NCI-H1694 (cell line): Measurements from ENCODE around the gene KCND2.

Experiments used
- DNase-seq: peaks from one replicate; lab custom pipeline; 2025; lab: John Stamatoyannopoulos, UW

The KCND2 gene

DNA sequence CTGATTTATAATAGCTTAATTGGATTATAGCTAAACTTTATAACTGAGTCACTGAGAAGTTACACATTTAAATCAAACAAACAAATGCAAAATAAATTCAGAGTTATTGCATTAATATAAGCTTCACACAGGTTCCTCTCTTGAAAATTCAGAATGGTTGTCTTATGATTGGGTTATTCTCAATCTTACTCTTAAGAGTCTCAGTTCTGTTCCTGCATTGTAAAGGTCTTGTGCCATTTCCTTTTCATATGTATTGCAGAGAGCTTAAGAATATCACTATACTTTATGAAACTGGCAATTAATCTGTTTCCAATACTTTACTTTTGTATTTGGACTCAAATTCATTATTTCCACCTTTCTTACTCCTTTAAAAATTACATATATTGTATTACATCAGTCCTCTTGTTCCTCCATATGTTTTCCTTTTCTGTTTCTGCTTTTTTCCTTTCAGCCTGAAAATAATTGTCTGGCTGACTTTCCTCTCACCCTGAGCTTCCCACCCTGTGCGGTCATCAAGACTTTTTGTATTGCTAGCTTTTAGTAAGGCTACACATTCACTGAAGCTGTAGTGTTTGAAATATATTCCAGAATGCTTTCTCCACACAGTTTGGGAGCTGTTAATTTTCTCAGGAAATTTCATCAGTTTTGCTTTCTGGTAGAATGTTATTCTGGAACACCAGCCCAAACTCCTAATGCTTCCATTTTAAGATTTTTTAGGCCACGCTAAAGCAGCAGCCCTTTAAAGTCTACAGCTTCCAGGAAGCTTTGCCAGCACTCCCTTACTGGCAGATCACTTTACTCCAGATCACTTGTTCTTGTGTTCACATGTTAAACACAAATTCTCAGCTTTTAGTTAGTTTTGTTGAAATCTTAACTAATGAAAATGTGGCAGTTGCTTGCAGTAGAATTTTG lies 139.4 kb downstream of the KCND2 start:
- no peak for DNase-seq

DNA sequence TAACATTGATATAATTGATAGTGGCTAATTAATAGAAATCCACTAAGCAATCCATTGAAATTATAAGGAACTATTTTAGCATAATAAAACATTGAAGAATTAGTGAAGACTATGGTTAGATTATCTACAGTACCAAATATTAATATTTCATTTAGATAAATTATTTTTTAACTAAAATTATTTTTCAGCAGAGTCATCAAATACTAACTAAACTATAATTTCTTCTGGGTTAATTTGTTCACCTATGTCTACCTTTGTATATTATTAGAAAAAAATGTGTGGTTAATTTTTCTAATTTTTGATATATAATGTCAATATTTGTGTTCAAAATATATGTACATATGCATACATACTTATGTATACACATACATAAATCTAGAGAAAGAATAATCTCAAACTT lies 140.2 kb downstream of the KCND2 start:
- DNase-seq = no peak

DNA sequence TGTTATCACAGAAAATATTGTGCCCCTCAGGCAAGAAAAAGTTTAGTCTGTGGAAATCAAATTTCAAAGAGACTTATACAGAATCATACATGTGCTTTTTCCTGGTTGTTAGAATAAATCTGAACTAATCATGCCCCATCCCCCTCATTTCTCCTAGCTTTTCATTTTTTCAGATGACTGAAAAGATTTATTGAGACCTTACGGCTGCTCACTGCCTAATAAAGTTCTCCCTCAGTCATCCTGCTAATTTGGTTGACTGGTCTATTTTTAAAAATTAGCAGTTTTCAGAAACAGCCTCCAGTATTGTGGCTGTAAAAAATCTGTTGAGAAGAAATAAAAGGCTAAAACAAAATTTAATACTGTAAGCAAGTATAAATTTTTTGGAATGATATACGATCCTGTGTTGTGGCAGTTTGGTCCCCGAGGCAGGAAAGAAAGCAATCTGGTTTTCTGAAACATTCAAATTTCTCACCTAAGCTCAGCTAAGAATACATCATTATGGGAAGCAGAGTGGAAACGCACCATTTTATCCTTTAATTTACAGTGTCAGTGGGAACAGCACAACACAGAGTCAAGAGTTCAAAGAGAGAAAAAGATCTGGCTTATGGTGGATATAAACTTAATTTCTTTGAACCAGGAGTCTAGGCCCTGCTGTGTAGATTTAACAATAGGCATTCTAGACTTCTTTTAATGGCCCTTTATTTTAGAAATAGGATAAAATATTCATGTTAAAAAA lies 144.4 kb downstream of the KCND2 start:
- no peak for DNase-seq

DNA sequence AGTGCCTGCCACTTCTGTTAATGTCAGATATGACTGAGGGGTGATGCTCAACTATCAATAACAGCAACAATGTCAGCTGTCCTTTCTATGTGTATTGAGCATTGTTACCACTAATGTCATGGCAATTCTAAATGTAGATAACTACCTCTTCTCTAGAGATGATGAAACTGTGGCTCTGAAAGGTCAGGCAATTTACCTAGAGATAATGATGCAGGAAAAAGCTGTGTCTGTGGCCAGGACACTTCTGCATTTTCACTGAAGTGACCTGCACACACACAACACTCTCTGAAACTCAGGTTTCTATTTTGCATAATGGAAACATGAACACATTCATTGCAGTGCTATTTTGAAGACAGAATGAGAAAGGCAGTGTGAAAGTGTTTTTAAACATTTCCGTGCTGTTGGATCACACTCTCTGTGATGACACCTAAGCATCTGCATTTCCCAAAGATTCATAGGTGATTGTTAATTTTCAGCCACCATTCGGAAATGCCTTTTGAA lies 148.2 kb downstream of the KCND2 start:
- DNase-seq = no peak

DNA sequence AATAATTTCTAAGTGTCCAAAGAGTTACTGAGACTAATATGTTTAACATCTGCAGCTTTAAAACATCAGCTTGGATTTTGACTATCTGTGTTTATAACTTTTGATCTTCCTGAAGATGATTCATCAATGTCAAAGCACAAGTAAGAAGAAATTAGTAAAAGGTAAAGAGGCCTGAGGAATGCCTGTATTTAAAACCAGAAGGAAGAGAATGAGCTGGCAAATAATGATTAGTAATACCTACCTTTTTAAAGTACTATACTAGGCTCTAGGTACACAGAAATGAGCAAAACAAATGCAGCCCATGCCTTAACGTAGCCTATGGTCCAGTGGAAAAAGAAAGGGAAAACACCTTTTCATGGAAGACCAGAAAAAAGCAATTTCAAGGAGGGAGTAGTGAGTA lies 158.0 kb downstream of the KCND2 start:
- DNase-seq = no peak

DNA sequence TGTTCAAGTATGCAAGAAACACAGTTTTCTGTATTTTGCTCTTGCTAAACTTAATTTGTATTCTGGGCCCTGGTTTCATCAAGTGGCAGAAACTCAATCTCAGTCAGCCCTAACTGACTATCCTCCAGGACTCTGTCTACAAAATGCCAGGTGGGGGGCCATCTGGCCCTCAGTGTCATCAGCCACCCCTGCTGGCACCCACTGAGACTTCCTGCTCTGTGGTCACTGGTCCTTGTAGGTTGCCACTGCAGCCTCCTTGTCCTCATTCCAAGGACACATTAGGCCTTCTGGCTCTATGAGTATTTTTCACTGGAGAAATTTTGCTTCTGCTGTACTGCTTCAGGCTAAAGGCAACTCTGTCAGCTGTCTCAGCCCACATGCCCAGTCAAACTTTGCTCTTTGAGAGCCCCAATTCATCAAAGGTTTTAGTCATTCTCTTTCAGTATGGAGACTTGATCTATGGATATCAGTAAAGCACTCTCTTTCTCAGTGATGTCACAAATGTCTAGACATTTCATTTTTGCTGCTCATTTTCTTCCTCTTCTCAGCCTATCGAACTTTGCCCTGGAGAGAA lies 163.6 kb downstream of the KCND2 start:
- DNase-seq = no peak

DNA sequence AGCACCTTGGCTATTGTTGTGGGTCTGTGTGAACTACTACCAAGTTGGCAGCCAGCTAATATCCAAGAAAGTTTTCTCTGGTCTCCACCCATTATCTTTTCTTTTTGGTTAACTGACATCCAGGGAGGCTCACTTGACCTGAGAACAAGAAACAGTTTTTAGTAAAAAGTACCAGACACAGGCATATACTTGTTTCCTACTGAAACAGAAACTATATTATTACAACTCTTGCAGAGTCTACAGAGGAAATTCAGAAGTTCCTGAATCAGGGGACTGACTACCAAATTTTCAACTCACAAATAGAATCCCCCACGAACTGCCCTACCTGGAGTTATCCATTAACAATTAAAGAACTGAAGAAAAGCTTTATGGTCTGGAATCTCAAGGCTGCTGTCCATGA lies 168.9 kb downstream of the KCND2 start:
- DNase-seq = no peak

DNA sequence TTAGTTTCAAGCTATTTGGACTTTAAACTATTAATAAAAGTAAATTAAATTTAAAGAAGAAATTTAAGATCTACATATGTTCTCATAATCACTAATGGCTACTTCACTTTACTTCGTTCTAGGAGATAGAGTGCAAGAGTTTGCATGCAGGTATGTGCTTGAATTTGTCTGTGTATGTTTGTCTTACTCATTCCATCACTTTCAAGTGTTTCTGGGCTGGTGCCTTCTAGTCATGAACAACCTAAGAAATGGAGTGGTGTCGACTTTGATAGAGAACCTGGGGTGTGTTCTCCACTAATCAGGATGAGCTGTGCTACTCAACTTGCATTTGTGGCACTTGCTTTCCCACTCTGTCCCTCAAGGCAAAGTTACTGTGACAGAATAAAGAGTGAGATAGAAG lies 169.9 kb downstream of the KCND2 start:
- no peak for DNase-seq

DNA sequence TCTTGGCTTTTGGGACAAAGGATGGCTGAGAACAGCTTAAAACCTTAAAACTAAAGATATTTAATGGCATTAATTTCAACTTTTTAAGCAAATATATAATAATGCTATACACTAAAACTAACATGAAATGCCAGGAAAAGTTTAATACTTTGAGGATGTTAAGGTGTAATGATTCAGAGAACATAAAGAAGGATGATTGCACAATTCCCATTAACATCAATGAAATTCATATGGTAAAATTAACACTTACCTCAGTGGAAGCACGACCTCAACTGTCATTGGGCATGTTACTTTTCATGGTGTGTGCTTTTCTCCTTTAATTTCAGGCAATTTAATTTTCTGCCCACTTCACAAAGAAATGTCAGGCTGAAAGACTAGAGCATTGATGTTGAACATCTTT lies 171.7 kb downstream of the KCND2 start:
- no peak for DNase-seq

DNA sequence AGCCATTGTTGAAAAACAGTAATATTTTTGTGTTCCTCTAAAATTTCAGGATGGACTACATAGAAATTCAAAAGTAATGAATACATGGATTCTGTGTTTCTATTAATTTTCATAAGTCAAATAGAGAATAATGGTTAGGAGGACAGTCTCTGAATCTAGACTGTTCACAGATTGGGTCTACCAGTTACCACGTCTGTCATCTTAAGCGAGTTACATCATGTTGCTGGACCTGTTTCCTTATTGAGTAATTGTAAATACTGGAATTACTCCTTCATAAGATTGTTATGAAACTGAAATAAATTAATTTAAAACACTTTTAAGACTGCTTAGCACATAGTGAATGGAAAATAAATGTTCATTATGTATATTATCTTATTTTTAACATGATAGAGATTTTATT lies 172.3 kb downstream of the KCND2 start:
- DNase-seq = no peak

DNA sequence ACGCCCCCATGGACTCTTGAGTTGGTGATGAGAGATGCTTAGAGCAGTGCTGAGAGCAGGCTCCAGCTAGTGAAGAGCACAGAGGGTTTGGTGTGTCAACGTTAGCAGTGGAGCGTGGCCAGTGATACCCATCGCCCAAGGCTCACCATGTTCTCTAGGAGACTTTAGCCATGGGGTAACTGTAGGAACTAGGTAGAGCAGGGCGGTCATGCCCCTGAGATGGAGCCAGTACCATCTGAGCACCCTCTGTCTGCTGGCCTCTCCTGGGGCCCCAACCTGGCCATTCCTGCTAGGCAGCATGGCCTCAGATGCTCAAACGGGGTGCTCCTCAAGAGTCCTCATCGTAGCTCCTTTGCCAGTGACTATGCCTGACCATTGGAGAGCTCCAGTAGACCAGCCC lies 179.7 kb downstream of the KCND2 start:
- no peak for DNase-seq

DNA sequence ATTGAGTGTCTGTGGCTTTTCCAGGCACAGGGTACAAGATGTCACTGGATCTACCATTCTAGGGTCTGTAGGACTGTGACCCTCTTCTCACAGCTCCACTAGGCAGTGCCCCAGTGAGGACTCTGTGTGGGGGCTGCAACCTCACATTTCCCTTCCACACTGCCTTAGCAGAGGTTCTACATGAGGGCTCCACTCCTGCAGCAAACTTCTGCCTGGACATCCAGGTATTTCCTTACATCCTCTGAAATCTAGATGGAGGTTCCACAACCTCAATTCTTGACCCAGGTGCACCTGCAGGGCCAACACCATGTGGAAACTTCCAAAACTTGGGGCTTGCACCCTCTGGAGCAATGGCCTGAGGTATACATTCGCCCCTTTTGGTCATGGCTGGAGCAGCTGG lies 183.7 kb downstream of the KCND2 start:
- no peak for DNase-seq

DNA sequence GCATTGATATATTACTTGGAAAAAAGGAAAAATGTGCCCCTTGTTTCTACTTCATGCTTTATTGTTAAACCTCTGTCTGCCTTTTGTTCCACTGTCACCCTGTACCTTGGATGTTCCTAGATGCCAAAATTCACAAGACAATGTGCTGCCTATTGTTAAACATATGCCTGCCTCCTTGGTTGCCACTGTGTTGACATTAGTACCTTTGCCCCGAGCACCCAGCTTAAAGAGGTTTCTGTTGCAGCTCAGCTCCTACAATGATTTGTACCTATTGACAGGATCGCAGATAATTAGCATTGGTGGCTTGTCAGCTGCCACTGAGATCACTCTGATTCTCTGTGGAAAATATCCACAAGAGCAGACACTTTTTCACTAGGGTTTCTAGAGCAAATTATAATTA lies 188.0 kb downstream of the KCND2 start:
- DNase-seq = no peak

DNA sequence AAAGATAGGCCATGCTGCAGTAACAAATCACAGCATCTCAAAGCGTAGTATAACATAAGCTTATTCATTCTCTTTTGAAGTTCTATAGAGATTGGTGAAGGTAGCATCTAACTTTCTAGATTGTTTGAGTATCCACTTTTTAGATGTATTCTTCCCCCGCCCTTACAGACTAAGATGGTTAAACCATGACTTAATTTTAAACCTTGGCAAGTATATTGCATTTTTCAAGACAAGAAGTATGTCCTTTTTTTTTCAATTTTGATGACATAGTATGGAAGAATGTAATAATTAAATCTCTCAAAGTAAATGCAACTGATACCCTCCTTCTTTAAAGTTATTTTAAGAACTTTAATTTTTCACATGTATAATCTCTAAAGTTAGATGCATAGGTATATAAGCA lies 190.0 kb downstream of the KCND2 start:
- DNase-seq = no peak

DNA sequence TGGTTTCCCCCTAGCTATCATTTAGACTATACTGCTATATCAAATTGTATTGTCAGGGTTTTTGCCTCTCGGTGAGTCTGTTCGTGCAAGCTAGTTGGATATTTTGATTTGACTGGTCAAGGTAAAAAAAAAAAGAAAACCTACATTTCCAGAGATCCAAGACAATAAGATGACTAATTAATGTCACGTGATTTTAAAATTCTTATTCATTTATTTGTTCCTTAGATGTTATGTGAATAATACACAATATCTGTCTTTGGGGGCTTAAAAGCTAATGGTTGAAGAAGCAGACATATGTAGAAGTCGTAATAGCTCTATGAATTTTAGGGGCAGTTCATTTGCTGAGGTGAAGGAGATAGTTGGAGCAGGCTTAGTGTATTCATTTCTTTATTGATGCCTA lies 191.1 kb downstream of the KCND2 start:
- DNase-seq = no peak

DNA sequence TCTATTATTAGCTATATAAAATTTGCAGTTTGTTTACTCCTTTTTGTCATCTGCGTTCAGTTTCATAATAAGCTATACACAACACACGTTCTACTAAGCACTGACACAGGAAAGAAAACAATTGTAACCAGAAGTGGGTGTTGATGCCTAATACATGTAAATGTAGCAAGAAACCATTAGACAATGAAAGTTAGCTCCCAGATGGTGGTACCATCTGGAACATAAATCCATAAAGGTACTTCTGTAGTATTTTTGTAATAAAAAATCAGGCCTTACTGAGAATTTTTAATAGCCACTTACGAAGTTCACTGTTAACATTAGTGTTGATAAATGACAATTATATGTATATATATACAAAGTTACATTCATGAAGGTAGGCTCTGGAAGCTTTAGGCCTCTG lies 194.7 kb downstream of the KCND2 start:
- DNase-seq = peak; percentile 78

DNA sequence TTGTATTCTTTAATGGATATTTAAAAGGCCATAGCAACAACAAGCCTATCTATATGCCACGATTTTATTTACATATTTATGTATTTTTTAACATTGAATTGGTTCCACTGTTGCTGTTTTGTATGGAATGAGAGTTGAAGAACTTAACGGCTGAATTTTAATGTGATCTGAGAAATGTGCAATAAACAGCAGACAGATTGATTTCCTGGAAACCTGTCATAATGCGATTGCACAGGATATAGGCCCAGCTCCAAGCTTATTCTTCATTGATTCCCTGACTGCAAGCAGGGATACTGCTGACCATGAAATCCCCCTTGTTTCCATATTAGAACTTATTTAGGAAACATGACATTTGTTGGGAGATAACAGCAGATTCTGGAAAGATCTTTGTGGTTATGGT lies 195.6 kb downstream of the KCND2 start:
- DNase-seq = no peak

DNA sequence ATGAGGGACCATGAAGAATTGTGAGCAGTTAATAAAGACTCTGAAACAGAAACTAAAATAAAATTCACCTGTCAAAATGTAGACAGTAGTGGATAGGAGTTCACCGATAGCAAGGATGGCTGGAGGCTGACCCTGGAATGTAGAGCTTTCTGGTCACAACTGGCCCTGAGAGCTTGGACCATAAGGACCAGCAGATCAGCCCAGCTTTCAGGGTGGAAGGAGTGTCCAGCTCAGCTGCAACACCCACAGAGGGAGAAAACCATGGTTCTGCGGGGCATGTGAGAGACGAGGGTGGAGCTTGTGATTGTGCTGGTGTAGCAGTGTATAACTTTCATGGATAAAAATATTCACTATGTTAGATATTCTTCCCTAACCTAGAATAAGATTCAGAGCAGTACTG lies 199.9 kb downstream of the KCND2 start:
- no peak for DNase-seq

DNA sequence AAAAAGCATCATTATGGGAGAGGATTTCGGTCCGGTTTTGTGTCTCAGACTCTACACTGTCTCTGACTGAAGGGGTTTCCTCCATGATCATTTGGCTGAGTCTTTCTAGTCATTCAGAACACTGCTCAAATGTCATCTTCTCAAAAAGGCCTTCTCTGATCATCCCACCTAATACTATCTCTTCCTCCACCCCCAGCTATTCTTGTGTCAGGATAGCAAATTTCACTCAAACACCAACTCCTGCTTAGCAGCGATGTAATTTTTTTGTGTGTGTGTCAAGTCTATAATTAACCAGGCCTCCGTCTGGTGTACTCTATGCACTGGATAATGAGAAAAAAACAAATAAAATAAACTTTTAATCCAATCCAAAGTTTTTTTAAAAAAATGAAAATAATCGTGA lies 200.4 kb downstream of the KCND2 start:
- DNase-seq = no peak

DNA sequence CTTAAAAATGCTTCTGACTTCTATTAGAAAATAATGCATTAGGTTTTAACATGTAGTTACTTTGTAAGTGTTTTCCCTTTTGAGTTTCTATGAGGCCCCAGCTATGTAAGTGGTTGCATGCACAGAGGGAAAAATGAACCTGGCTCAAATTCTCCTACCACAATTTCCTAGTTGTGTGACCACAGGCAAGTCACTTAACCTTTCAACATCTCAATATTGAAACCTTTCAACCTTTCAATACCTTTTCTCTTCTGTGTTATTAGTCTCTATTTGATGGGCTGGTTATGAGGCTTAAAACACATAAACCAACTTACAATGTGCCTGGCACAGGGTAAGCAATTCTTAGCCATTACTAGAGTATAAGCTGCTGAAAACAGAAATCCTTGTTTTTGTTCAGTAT lies 203.0 kb downstream of the KCND2 start:
- no peak for DNase-seq

DNA sequence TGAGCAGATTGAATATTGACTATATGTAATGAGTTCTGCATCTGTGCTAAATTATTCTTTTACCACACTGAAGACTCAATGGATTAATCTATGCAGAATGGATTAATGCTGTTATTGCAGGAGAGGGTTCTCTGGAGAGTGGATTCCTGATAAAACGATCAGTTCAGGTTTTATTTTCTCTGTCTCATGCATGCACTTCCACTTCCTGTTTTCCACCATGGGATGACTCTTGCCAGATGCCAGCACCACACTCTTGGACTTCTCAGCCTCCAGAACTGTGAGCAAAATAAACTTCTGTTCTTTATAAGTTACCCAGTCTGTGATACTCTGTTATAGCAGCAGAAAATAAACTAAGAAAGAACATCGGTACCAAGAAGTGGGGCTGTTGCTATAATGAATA lies 207.5 kb downstream of the KCND2 start:
- DNase-seq = no peak

DNA sequence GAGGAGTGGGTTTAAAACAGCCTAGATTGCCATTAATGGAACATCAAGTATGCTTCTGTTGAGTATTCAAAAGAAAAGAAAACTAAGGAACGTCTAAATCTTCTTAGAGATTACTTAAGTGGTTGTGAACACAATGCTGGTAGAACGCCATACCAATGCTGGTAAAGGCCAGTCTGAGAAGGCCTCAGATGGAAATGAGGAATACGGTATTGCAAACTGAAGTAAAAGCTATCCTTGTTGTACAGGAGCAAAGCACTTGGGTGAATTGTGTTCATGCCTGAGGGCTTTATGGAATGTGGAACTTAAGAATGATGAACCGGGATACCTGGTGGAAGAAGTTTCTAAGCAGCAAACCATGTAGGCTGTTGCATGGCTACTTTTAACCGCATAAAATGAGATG lies 208.0 kb downstream of the KCND2 start:
- no peak for DNase-seq

DNA sequence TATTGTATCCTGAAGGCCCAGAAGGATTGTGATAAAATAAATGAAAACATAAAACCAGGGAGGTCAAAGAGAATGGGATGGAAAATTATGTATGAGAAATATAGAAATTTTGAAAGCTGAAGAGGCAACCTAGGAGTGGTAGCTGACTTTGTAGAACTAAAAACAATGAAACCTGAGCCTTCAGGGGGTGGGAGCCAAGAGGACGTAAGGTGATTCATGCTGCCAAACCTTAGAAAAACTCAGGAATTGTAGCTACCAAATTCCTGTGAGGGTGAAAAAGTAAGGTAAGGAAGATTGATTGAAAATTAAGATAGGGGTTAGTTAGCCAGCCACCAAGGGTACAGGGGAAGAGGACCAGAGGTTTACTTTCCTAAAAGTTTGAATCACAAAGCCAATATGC lies 213.2 kb downstream of the KCND2 start:
- no peak for DNase-seq
